ENCODE results near the gene SORBS2. TPM values are rescaled to one million over a fixed set of nuclear protein-coding genes. Genes with fewer than 3 reads are reported as not detected.

Gene SORBS2
- total and polyA plus RNA-seq, 2 of the 4 experiments (the other 2 are of a cell fraction) = 0.18 TPM; not detected in 1

DNA sequence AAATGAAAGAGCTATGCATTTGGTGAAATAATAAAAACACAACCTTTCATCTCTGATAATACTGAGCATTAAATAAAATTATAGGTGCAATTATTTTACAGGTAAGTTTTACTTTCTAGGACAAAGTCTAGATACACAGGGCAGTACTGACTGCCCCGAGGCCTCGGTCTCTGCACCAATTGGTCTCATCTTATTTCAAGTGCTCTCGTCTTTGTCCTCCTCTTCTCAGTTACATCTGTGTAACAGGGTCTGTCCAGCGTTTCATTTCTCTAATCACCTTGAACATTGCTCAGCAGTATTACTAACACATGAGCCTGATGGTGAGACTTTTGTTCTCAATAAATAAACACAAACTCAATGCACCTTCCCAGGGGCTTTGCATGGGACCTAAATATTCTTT, 44.5 kb downstream of the SORBS2 start:
- Histone ChIP-seq H3K9me3 (ENCODE audit: control insufficient read depth, insufficient read depth, low read length) (no peaks in the 10 kb centered on the region), H2AFZ (replicated peaks; ENCODE audit: low read length, poor library complexity) (no peak overlapping the region), H3K4ac (ENCODE audit: low read depth, low read length) (no peak overlapping the region), H3K4me2 (ENCODE audit: low read depth, low read length) (no peak overlapping the region), H3K14ac (replicated peaks; ENCODE audit: low read depth, low read length) (no peak overlapping the region), H3K18ac (ENCODE audit: low read depth, low read length) (no peak overlapping the region), H3K79me1 (ENCODE audit: low read depth in 1 of 2, low read length in 2 of 2) (no peaks in the 10 kb centered on the region), H4K91ac (ENCODE audit: insufficient read depth, low read depth, low read length) (no peak overlapping the region), H2AK9ac (replicated peaks; ENCODE audit: low read depth, low read length, poor library complexity) (no peak overlapping the region), H3K4me3 (ENCODE audit: insufficient read depth, low read depth, low read length) (no peak overlapping the region), H3K9me1 (ENCODE audit: insufficient read depth, low read length) (no peaks in the 10 kb centered on the region), H4K8ac (ENCODE audit: low read depth in 2 of 2, low read length in 2 of 2) (no peak overlapping the region), H4K20me1 (ENCODE audit: insufficient read depth, low read length) (no peaks in the 10 kb centered on the region), H3K27ac (ENCODE audit: insufficient read depth, low read length) (no peak overlapping the region), H2BK120ac (ENCODE audit: low read depth, low read length) (no peak overlapping the region), H3K27me3 (ENCODE audit: control insufficient read depth, insufficient read depth, low read length) (peaks cover 6% of the 10 kb centered on the region), H2AK5ac (ENCODE audit: low read depth, low read length) (no peak overlapping the region), H4K5ac (ENCODE audit: low read depth, low read length) (no peak overlapping the region), H3K4me1 (ENCODE audit: control insufficient read depth, insufficient read depth, low read length) (no peaks in the 10 kb centered on the region), H2BK5ac (ENCODE audit: low read depth, low read length, poor library complexity, severe bottlenecking) (no peak overlapping the region), H3K23ac (ENCODE audit: low read depth, low read length) (no peak overlapping the region), H3K36me3 (ENCODE audit: control insufficient read depth, insufficient read depth, low read length) (no peaks in the 10 kb centered on the region), H3K56ac (ENCODE audit: extremely low read depth, insufficient read depth, low read length) (no peak overlapping the region), H2BK20ac (ENCODE audit: low read depth, low read length) (no peak overlapping the region), H2BK15ac (ENCODE audit: low read depth, low read length) (no peak overlapping the region), H3K9ac (ENCODE audit: low read depth, low read length) (no peak overlapping the region)
- ATAC-seq (ENCODE audit: low read depth) (no peak), DNase-seq (no peak)
- TF ChIP-seq NFE2L2 (IDR thresholded peaks at IDR 0.05; ENCODE audit: low read depth, low read length) = no peak
- TF ChIP-seq POLR2A (IDR thresholded peaks at IDR 0.05; ENCODE audit: low read depth, low read length) = no peak
- no peak for TF ChIP-seq CHD1 (IDR thresholded peaks at IDR 0.05; ENCODE audit: low read depth, low read length)
- TF ChIP-seq BHLHE40 (IDR thresholded peaks at IDR 0.05; ENCODE audit: low read depth, low read length) = no peak
- TF ChIP-seq MAZ (IDR thresholded peaks at IDR 0.05; ENCODE audit: borderline replicate concordance, low read depth, low read length) = no peak
- TF ChIP-seq, protein P1, sequence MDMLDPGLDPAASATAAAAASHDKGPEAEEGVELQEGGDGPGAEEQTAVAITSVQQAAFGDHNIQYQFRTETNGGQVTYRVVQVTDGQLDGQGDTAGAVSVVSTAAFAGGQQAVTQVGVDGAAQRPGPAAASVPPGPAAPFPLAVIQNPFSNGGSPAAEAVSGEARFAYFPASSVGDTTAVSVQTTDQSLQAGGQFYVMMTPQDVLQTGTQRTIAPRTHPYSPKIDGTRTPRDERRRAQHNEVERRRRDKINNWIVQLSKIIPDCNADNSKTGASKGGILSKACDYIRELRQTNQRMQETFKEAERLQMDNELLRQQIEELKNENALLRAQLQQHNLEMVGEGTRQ (IDR thresholded peaks at IDR 0.05; ENCODE audit: low read depth, low read length) = no peak
- in situ Hi-C loops (cut with MboI; ENCODE audit: low sequenced_read_pairs) (no loop called here), dilution Hi-C loops (cut with HindIII; ENCODE audit: low sequenced_read_pairs, unreplicated experiment) (no loop called here), intact Hi-C loops (cut with micrococcal nuclease) (no loop called here)
- ChIA-PET CTCF (no interaction called here), POLR2A (ENCODE audit: unreplicated experiment) (no interaction called here)
- WGBS, 2 experiments (ENCODE audit: extremely low coverage in 2 of 2, insufficient read length in 1 of 2) = no CpG with 5 or more reads among the region's 4 CpGs
- BruUV-seq (replicated peaks) = no TSS peak

Measured in IMR-90 (cell line).